ENCODE results near the gene RNF144B.
"Not testable (repeated sequence)": the region's sequence is repeated elsewhere in the genome, so short reads cannot be mapped to it uniquely, and the experiment has no call there.

The RNF144B gene

GRCh38 chr6:18380158-18380836 is 6.9 kb upstream of the RNF144B start:
- DNase-seq = no peak

DNA sequence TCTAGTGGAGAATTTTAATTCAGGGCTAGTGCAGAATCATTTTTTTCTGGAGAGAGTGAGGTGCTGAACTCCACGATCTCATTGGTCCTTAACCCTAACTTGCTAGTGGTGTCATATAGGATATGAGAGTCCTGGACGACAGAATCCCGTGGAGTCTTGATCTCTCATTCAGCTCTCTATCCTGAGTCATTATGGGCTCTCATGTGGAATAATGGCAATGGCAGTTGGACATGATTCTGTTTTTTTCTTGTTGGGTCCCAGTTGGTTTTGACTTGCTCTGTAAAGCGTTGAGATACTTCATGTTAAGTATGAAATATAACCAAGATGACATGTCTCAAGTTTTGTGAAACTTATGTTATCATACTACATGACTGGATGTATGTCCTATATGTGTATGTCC is 6.3 kb upstream of the RNF144B start:
- DNase-seq = no peak

GRCh38 chr6:18383441-18383840 is 3.7 kb upstream of the RNF144B start:
- DNase-seq = no peak

- no peak for DNase-seq
These were observed 2.5 kb upstream of the RNF144B start for GRCh38 chr6:18384621-18385020.

- no peak for DNase-seq
These were observed 713 bp upstream of the RNF144B start for GRCh38 chr6:18386298-18386976.

DNA sequence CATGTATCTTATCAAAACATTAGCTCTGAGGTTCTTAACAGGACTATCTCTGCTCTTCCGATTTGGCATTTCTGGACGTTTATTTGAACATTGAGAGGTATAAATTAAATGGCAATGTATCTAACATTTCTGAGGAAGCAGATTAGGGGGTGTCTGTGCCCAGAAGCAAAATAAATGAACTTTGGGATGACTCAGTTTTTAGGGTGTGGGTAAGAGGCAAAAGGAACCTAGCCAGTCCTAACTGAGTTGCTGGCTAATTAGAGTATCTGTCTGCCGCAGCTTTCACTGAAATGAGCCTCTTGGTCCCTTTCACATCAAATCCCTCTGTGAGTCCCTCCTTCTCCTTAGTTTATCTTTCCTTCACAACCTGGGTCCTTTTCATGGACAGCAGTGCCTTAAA is 1.1 kb downstream of the RNF144B start:
- no peak for DNase-seq

- no peak for DNase-seq
These were observed 1.8 kb downstream of the RNF144B start for GRCh38 chr6:18388942-18389341.

GRCh38 chr6:18389479-18389878 is 2.3 kb downstream of the RNF144B start:
- no peak for DNase-seq

DNA sequence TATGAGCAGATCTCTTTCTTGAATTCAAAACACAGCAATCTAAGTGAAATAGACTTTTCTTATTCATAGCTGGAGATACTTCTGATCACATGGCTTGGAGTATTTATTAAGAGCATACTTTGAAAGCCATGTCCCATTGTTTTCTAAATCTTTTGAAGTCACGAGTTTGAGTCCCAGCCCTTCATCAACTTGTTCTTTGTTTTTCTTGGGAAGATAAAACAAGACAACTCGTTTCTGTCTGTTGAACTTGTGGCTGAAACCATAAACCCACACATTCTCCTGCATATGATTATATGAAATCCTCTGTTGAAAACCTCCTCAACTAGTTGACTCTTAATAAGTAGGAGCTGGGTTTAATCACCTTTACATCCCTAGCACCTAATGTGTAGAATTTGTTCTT is 3.3 kb downstream of the RNF144B start:
- no peak for DNase-seq

- DNase-seq = no peak
These were observed 3.9 kb downstream of the RNF144B start for GRCh38 chr6:18391023-18391422.

- DNase-seq = no peak
These were observed 5.3 kb downstream of the RNF144B start for GRCh38 chr6:18392346-18392877.

DNA sequence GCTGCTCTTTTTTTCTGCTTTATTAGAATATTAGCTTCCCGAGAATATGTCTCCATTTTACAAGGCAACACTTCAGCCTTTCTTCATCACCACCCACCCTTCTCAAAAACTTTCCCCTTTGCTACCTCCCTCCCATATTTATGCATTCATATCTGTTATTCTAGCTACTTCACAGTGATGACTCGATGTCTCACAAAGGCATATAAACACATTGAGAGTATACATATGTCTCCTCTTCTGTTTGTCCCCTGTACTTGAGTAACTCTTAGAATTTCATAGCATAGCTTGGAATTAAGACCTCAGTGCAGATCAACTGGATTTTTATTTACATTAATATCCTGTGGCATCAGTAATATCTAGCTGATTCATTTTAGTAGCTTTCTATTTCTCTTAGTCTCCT is 6.5 kb downstream of the RNF144B start:
- no peak for DNase-seq

GRCh38 chr6:18395177-18395855 is 8.2 kb downstream of the RNF144B start:
- DNase-seq = no peak

DNA sequence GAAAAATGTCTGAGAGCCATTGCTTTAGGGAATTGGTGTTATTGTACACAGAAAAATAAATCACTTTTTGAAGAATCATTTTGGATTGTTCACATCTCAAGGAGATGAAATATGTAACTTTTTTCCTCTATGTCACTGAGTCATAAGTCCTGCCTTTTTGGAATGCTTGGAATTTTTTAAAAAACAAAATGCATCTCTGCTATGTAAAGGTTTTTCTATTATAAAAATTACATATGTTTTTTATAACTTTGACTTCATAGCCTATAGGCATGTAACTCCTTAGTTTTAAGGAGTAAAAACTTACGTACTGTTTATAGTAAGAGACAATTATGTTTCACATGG is 8.7 kb downstream of the RNF144B start:
- DNase-seq = no peak

- DNase-seq = no peak
These were observed 10.6 kb downstream of the RNF144B start for GRCh38 chr6:18397701-18398100.

DNA sequence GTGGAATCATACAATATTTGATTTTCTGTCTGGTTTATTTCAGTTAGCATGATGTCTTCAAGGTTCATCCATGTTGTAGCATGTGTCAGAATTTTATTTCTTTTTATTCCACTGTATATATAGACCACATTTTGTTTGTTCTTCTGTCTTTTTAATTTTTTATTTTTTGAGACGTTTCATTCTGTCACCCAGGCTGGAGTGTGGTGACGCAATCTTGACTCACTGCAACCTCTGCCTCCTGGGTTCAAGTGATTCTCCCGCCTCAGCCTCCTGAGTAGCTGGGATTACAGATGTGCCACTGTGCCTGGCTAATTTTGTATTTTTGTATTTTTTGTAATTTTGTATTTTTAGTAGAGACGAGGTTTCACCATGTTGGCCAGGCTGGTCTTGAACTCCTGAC is 11.1 kb downstream of the RNF144B start:
- not testable (repeated sequence) for DNase-seq

DNA sequence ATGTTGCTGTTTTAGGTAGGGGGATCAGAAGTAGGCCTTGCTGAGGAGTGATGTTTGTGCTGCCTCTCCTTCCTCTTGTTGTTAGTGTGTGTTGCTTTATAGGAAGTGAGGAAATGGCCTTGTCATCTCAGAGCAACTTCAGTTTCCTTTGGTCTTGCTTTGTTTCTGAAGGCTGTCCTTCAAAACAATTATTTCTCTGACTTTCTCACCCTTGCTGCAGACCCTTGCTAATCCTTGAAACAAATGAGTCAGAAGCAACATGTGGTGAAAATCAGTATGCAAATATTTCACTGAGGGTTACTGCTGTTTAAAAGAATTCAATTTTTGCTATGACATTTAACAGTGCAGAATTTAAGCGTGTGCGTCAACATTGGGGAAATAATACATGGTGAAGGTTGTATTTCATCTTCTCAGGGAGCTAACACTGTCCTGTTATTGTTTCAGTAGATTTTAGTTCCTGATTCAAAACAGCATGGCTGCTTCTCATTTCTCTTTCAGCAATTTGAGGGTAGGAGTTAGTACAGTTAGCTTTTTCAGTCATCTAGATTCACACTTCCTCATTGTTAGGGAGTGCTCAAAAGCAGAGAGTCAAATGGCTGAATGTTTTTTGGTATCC is 13.8 kb downstream of the RNF144B start:
- DNase-seq = no peak

DNA sequence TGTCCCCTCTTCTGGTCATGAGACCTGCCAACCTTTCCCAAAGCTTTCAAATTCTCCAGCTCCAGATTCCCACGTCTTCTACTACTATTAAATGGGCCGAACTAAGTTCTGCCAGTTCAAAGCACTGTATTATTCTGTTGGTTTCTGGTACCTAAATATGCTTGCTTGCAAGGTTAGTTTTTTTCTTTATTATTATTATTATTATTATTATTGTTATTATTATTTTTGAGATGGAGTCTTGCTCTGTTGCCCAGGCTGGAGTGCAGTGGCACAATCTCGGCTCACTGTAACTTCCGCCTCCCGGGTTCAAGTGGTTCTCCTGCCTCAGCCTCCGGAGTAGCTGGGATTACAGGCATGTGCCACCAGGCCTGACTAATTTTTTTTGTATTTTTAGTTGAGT is 17.8 kb downstream of the RNF144B start:
- not testable (repeated sequence) for DNase-seq

DNA sequence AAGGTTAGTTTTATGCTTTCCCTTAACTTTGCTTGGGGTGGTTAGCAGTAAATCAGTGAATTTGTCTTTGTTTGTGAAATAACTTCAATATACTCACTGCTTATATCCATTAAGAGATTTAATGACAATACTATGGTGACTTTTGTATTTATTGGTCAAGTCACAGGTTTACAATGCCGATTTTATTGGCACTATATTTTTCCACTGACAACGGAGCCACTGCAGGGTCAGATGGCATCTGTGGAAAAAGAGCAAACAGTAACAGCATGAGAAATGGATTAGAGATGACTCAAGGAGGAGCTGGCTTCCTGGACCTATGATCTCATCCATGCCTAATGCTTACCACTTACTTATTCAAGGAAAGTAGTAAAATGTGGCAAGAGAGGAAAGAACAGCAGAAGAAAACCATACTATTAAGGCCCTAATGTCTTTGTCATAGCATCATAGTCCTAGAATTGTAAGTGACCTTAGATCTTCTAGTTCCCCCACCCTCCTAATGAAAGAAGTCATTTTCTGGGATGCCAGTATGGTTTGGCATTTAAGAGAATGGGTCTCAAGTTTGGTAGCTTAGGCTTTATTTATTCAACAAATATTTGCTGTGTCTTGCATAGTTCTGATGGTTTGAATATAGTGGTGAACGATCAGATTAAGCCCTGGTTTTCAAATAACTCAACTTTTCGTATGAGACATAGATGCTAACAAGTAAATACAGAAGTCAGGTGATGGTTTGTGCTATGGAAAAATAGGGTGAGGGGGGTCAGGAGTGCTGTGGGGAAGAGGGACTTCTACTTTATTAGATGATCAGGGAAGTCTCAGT is 18.5 kb downstream of the RNF144B start:
- no peak for DNase-seq

- no peak for DNase-seq
These were observed 20.0 kb downstream of the RNF144B start for GRCh38 chr6:18406955-18407749.

DNA sequence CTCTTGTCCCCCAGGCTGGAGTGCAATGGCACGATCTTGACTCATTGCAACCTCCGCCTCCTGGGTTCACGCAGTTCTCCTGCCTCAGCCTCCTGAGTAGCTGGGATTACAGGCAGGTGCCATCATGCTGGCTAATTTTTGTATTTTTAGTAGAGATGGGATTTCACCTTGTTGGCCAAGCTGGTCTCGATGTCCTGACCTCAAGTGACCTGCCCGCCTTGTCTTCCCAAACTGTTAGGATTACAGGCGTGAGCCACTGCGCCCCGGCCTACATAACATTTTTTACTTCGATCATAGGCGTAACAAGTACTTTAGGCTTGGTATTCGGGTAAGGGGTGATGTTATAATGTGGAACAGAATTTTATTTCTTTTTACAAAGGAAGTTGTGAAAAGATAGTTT is 22.5 kb downstream of the RNF144B start:
- not testable (repeated sequence) for DNase-seq

DNA sequence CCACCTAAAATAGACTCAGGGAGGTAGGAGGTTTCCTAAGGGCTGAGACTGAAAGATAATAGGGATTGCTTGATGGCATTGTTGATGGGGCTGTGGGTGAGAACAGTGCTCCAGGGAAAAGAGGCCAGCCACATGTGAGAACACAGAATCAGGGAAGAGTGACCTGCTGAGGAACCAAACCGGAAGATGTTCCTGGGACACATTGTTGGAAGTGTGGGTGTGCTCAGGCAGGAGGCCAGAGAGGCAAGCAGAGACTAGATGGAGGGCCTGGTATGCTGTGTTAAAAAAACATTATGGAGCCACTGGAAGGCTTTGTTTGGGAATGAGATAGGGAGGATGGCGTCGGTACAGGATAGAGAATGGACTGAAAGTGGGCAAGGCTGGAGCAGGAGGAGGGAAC is 23.3 kb downstream of the RNF144B start:
- DNase-seq = no peak
